Heart left ventricle (tissue), 16 donors: ENCODE measurements around the gene YJEFN3. TPM values are rescaled to one million over a fixed set of nuclear protein-coding genes. Genes with fewer than 3 reads are reported as not detected.

Experiments
- ATAC-seq, 4 donors: fragments of 200-7000 bp; cut with Tn5 transposase; one replicate each; pipeline ENCODE4 v1.9.1; 2020 to 2022; ENCODE audit warnings: moderate library complexity in 4 of 4, mild to moderate bottlenecking in 3 of 4, moderate number of reproducible peaks in 1 of 4
- DNase-seq, 5 donors: peaks; one replicate each; pipeline ENCODE4 v3.0.0-alpha.2; 2020
- H3K27ac ChIP-seq, 12 donors: fragments of 200-600 bp; sonication (generic) in 4 of 12; one replicate each; pipeline versions ENCODE4 v1.5.0 to v1.8.0; 2016 to 2022; ENCODE audit warnings: mild to moderate bottlenecking in 2 of 12
- H3K27me3 ChIP-seq, 9 donors: fragments of 200-600 bp; sonication (generic) in 2 of 9; one replicate each; pipeline versions ENCODE4 v1.5.1 to v1.8.0; 2016 to 2022; ENCODE audit warnings: mild to moderate bottlenecking in 3 of 9
- H3K36me3 ChIP-seq, 9 donors: fragments of 200-600 bp; sonication (generic) in 2 of 9; one replicate each; pipeline versions ENCODE4 v1.5.0 to v1.8.0; 2018 to 2022; ENCODE audit warnings: mild to moderate bottlenecking in 2 of 9
- H3K4me1 ChIP-seq, 12 donors: fragments of 200-600 bp; sonication (generic) in 4 of 12; one replicate each; pipeline versions ENCODE4 v1.5.0 to v1.8.0; 2016 to 2022; ENCODE audit warnings: mild to moderate bottlenecking in 3 of 12
- H3K4me3 ChIP-seq, 12 donors: fragments of 200-600 bp; sonication (generic) in 4 of 12; one replicate each; pipeline versions ENCODE4 v1.5.0 to v1.8.0; 2017 to 2022; ENCODE audit warnings: mild to moderate bottlenecking in 9 of 12, moderate library complexity in 4 of 12
- H3K9me3 ChIP-seq, 12 donors: fragments of 200-600 bp; sonication (generic) in 4 of 12; one replicate each; pipeline versions ENCODE4 v1.5.0 to v1.8.0; 2016 to 2022; ENCODE audit warnings: mild to moderate bottlenecking in 1 of 12
- CTCF ChIP-seq, 12 donors: fragments of 200-600 bp; sonication (generic) in 4 of 12; IDR thresholded peaks; one replicate each; pipeline versions ENCODE4 v1.5.0 to v1.8.0; 2018 to 2022; ENCODE audit warnings: antibody characterized with exemption in 12 of 12, mild to moderate bottlenecking in 5 of 12
- POLR2A ChIP-seq, 2 donors: fragments of 450-650 bp; IDR thresholded peaks; one replicate each; pipeline ENCODE4 v1.6.1; 2017; ENCODE audit warnings: antibody characterized with exemption in 2 of 2, mild to moderate bottlenecking in 2 of 2, moderate library complexity in 2 of 2
- WGBS, 4 donors: extraction: QIAGEN DNeasy Blood & Tissue Kit in 2 of 4; methylation state at CpG; one replicate each; pipeline versions ENCODE4 v1.1.5 to v1.1.7; 2013 to 2018; 5-methylcytosine and 5-hydroxymethylcytosine counted together
- intact Hi-C, 10 donors: fragments of 100-400 bp; cut with DNase I; formaldehyde crosslinking; loops; one replicate each; pipeline versions ENCODE4 v1.11.1 to v1.14.2; 2022
- polyA plus RNA-seq, 2 donors: library from polyadenylated mRNA; stranded (reverse); fragments of 200-250 nt; gene quantifications; one replicate each; pipeline ENCODE4 v1.2.3, GENCODE V29; 2013
- total RNA-seq, 9 donors: library from RNA; depleted of rRNA in 2 of 9; stranded (reverse); fragments of >200 nt in 2 of 9; fragmentation: NEBNext Ultra II Directional in 3 of 9; extraction: Animal tissue kit (Norgen Biotek cat#: 25700) in 3 of 9; gene quantifications; one replicate each; pipeline versions ENCODE4 v1.1.0 to v1.2.4, GENCODE V29; 2016 to 2023
- donor health status: ischemic (EF 13 %, LVEDD 7.1; RV severe dilation, severe dysfunction).
- donor health status: healthy with polysubstance abuse.
- donor health status: DM: no; HTN: yes; CAD: no.
- donor health status: DM: no; HTN: no; CAD: no.
- donor health status: ischemic (EF 25% LVEDD 6.9; RV normal size, moderate dysfunction).
- donor health status: ischemic (EF 25% LVEDD 5.7; RV mildly dilated, moderate dysfunction).
- donor health status: healthy.
- donor health status: DM: yes; HTN: yes; CAD: no.
- donor health status: ischemic (EF 35%, LVEDD 5.7; RV mildly dilated, moderate dysfunction).
- donor health status: nonischemic (EF 11% LVEDD 7.7; RV severe dilation, severe dysfunction).
- donor health status: DM: yes; HTN: yes; CAD: no.
- donor health status: PGD.
- donor health status: ischemic (EF 29% LVEDD 5.4; RV normal size, mild dysfunction).
- donor health status: nonischemic (EF 23%, LVEDD 6.1; RV moderate dilation, normal function).

Gene YJEFN3
- total and polyA plus RNA-seq, 11 donors = 1.2 to 5.4 (median 2.5) TPM; not detected in 1

GRCh38 chr19:19570571-19570970 is 41.9 kb downstream of the YJEFN3 start:
- H3K4me3 ChIP-seq = no peak overlapping the region
- H3K27ac ChIP-seq = no peak overlapping the region
- 64 to 79% (median 66%) methylated on average over 10 of the region's 10 CpGs for WGBS, 4 donors
- H3K36me3 ChIP-seq = no peaks in the 10 kb centered on the region
- DNase-seq (no peak), ATAC-seq (no peak)
- H3K9me3 ChIP-seq = no peaks in the 10 kb centered on the region
- intact Hi-C loops = no loop called here
- no peaks in the 10 kb centered on the region for H3K4me1 ChIP-seq
- H3K27me3 ChIP-seq = no peaks in the 10 kb centered on the region
- no peak for TF ChIP-seq POLR2A (IDR thresholded peaks at IDR 0.05)

DNA sequence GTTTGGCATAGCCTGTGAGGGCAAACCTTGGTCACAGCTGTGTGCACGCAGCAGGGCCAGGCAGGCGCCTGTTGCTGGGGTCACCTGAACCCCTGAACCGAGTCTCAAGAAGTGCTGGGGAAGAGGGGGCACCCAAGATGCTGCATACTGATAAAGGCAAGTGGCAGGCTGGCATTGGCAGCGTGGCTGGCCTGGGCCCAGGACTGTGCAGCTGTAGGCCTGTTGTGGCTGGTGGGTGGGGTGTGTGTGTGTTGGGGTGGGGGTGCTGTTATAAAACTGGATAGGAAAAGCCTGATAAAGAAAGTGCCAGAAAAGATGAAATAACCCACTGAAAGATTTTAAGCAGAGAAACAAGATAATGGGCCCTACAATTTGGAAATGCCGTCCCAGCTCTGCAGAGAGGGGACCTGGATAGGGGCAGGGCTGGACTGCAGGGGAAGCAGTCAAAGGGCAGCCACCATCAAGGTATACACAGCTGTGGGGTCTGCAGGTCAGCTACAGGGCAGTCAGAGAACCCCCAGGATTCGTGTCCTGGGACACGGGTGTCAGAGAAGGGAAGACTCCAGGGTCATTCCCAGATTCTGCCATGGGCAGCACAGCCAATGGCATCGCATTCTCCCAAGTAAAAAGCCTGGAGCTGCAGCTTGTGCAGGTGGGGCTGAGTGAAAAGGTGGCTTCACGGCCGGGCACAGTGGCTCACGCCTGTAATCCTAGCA is 42.5 kb downstream of the YJEFN3 start:
- no peak overlapping the region for H3K4me3 ChIP-seq
- ATAC-seq = no peak
- H3K27ac ChIP-seq = no peak overlapping the region
- WGBS, 4 donors = 86 to 95% (median 88%) methylated on average over 11 of the region's 11 CpGs
- H3K4me1 ChIP-seq = no peaks in the 10 kb centered on the region
- no peak for DNase-seq
- no peaks in the 10 kb centered on the region for H3K27me3 ChIP-seq
- H3K9me3 ChIP-seq = no peaks in the 10 kb centered on the region
- intact Hi-C loops = no loop called here
- H3K36me3 ChIP-seq = no peaks in the 10 kb centered on the region
- TF ChIP-seq POLR2A (IDR thresholded peaks at IDR 0.05) = no peak
- TF ChIP-seq CTCF (IDR thresholded peaks at IDR 0.05) = no peak

GRCh38 chr19:19575411-19575810 is 46.7 kb downstream of the YJEFN3 start:
- intact Hi-C loops = no loop called here
- Histone ChIP-seq H3K27me3 (no peaks in the 10 kb centered on the region), H3K4me3 (no peak overlapping the region), H3K4me1 (no peaks in the 10 kb centered on the region), H3K36me3 (no peaks in the 10 kb centered on the region), H3K9me3 (no peaks in the 10 kb centered on the region), H3K27ac (no peak overlapping the region)
- 78 to 83% (median 80%) methylated on average over 6 of the region's 6 CpGs for WGBS, 4 donors
- no peak for ATAC-seq
- DNase-seq = no peak
- TF ChIP-seq POLR2A (IDR thresholded peaks at IDR 0.05) = no peak
- TF ChIP-seq CTCF (IDR thresholded peaks at IDR 0.05) = no peak

DNA sequence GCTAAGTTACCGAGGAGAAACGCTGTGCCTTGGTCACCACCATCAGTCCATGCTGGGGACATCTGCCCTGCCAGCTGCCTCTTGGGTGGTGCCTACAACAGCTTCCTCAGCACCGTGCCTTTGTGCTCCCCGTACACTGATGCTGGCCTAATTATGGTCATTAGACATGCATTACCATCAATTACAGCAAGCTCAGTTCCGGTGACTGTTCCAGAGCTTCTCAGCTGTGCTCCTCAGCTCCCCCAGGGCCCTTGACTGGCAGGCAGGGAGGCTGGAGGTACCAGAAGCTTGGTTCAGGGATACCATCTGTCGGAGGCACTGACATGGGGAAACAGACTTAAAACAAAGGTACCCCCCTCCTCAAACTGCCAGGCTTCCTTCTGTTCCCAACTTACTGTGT is 49.5 kb downstream of the YJEFN3 start:
- intact Hi-C loops = no loop called here
- H3K36me3 ChIP-seq = no peaks in the 10 kb centered on the region
- H3K27ac ChIP-seq = no peak overlapping the region
- no peak for DNase-seq
- H3K27me3 ChIP-seq = no peaks in the 10 kb centered on the region
- no peak overlapping the region for H3K4me3 ChIP-seq
- no peak for ATAC-seq
- H3K9me3 ChIP-seq = no peaks in the 10 kb centered on the region
- 78 to 94% (median 91%) methylated on average over 6 of the region's 6 CpGs for WGBS, 4 donors
- no peaks in the 10 kb centered on the region for H3K4me1 ChIP-seq
- TF ChIP-seq POLR2A (IDR thresholded peaks at IDR 0.05) (no peak), CTCF (IDR thresholded peaks at IDR 0.05) (no peak)
